HL-60 (cell line): Measurements from ENCODE around the gene SCAMP2.

Source experiments
- CTCF ChIP-seq: IDR thresholded peaks from one replicate; pipeline ENCODE4 v1.5.1; 2011; ENCODE audit warnings: low read length, control low read depth, inconsistent platforms; ENCODE audit not compliant: insufficient read depth
- GABPA ChIP-seq: IDR thresholded peaks from 2 replicates; pipeline ENCODE4 v1.6.1; 2012; ENCODE audit warnings: low read depth
- POLR2AphosphoS5 ChIP-seq: IDR thresholded peaks from 2 replicates; pipeline ENCODE4 v1.6.1; 2012; ENCODE audit warnings: low read depth
- REST ChIP-seq: IDR thresholded peaks from 2 replicates; pipeline ENCODE4 v1.6.1; 2012; ENCODE audit warnings: low read depth; ENCODE audit not compliant: insufficient replicate concordance
- SPI1 ChIP-seq: IDR thresholded peaks from 2 replicates; pipeline ENCODE4 v1.6.1; 2012; ENCODE audit warnings: low read depth, mild to moderate bottlenecking, borderline replicate concordance

GRCh38 chr15:74804935-74805334, 68.2 kb downstream of the SCAMP2 start:
- TF ChIP-seq REST: no peak
- no peak for TF ChIP-seq CTCF
- TF ChIP-seq POLR2AphosphoS5: no peak
- TF ChIP-seq SPI1: no peak
- no peak for TF ChIP-seq GABPA
